Endothelial cell of umbilical vein (primary cell): ENCODE data around the gene MTRF1.

Experiments
- MYC ChIP-seq: IDR thresholded peaks from one replicate; pipeline ENCODE4 v1.6.1; 2011; ENCODE audit warnings: mild to moderate bottlenecking, low read depth, low read length
- POLR2A ChIP-seq: IDR thresholded peaks from 2 replicates; pipeline ENCODE4 v1.6.1; 2012; ENCODE audit warnings: low read depth, mild to moderate bottlenecking, control low read depth, low read length
- TF ChIP-seq, protein P1 (sequence below): IDR thresholded peaks from 2 replicates; pipeline ENCODE4 v1.6.1; 2011; ENCODE audit not compliant: insufficient read depth, insufficient read length
- TF ChIP-seq, protein P2 (sequence below), 2 donors: IDR thresholded peaks; 1 replicate in 1 of 2; 2 replicates in 1 of 2; pipeline ENCODE4 v1.5.1; 2011; ENCODE audit warnings: low read length in 2 of 2, mild to moderate bottlenecking in 2 of 2, moderate library complexity in 2 of 2, control low read depth in 1 of 2, inconsistent platforms in 1 of 2, low read depth in 1 of 2; ENCODE audit not compliant: insufficient read depth in 1 of 2; ENCODE audit errors: extremely low read depth in 1 of 2

DNA sequence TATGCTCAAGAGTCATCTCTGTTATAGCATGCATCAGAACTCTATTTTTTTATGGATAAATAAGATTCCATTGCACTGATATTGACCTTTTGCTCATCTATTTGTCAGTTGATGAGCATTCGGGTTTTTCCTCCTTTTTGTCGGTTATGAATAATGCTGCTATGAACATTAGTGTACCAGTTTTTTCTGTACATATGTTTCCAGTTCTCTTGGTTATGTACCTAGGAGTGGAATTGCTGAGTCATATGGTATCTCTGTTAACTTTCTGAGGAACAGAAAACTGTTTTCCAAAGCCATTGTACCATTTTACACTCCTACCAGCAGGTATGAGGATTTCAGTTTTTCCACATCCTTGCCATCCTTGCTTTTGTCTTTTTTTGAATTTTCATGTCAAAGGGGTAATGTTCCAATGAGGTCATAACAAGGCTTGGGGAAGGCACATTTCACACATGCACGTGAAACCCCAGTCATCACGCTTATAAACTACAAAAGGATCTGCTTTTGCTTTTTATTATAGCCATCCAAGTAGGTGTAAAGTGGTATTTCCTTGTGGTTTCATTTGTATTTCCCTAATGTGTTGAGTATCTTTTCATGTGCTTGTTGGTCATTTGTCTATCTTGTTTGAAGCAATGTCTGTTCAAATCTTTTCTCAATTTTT is 83.7 kb downstream of the MTRF1 start:
- TF ChIP-seq POLR2A: no peak
- TF ChIP-seq, protein P1, sequence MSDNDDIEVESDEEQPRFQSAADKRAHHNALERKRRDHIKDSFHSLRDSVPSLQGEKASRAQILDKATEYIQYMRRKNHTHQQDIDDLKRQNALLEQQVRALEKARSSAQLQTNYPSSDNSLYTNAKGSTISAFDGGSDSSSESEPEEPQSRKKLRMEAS: no peak
- TF ChIP-seq MYC: no peak
- TF ChIP-seq, protein P2, sequence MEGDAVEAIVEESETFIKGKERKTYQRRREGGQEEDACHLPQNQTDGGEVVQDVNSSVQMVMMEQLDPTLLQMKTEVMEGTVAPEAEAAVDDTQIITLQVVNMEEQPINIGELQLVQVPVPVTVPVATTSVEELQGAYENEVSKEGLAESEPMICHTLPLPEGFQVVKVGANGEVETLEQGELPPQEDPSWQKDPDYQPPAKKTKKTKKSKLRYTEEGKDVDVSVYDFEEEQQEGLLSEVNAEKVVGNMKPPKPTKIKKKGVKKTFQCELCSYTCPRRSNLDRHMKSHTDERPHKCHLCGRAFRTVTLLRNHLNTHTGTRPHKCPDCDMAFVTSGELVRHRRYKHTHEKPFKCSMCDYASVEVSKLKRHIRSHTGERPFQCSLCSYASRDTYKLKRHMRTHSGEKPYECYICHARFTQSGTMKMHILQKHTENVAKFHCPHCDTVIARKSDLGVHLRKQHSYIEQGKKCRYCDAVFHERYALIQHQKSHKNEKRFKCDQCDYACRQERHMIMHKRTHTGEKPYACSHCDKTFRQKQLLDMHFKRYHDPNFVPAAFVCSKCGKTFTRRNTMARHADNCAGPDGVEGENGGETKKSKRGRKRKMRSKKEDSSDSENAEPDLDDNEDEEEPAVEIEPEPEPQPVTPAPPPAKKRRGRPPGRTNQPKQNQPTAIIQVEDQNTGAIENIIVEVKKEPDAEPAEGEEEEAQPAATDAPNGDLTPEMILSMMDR (IDR thresholded peaks at IDR 0.05; ENCODE audit: extremely low read depth in 1 of 2, insufficient read depth in 1 of 2, low read depth in 1 of 2, low read length in 2 of 2): no peak
